HuH-7.5 (cell line): ENCODE results near the gene THG1L.

ENCODE experiments used
- DNase-seq: peaks from one replicate; pipeline ENCODE4 v3.0.0; 2011; ENCODE audit warnings: low spot score

THG1L gene

DNA sequence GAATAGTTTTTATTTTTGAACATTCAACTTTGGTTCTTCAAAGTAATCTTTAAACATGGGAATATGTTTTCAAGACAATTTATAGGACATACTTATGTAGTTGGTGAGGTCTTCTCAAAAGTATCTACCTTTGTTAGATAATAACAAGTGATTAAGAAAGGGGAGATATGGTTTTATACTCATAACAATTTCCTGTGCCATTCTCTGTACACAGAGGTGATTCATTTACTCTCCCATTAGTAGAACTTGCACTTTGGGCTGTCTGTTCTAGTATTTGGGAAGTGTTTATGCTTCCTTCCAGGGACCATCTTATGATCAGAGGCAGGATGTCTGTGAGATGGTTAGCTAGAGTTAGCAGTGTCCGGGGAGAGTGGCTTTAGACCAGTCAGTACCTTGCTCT is 27.5 kb downstream of the THG1L start:
- DNase-seq = no peak

DNA sequence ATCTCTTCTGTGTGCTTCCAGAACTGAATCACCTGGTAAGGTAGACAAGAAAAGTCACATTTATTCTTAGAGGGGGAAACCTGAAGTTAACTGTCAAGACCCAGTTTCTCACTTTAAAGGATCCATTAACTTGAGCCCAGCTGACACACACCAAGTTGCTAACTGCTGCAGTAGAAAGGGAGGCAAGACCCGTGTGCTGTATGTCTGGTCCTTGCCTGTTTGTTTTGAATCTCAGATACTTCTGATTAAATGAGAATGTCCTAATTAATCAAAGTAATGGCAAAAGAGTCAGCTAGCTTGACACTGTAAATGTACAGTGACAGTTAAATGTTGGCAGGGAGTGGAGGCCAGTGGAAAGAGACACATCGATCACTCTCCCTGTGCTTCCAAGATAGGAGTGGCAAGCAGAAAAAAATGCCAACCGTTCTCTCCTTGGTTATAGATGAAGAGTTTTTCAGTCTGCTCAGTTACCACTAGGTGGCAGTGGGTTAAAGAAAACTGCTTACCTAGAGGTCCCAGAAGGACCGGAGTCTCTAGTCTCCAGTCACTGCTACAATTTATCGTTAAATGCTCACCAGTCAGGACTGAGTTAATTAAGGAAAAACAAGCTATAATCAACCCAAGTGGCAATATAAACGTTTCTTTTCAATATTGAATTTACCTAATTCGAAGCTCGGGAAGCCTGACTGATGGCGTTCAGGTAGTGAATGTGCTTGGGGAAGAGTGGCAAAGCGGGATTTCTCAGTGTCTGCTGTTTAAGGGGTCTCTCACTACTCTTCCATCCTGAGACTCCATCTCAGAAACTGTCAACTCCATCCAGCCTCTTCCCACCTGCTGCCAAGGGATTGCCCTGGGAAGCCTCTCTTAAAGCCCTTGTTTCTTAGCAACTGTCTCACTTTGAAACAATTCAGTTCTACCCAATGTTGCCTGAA is 30.7 kb downstream of the THG1L start:
- DNase-seq = peak; percentile 40

DNA sequence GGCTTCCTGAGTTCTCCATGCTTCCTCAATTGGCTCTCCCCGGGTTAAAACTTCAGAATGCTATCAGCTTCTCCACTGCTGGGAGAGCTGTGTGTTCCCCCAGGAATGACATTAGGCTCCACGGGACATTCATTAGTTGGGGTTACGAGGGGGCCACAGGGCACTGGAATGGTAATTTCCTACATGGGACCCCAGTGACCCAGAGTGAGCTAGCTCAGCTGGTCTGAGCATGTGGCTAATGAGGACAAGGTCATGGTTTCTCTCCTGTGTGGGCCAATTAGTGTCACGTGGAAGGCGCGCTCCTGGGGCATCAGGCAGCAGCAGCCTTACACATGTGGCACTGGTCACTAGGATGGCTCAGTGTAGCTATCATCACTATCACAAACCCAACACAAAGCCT is 33.3 kb downstream of the THG1L start:
- DNase-seq = no peak

DNA sequence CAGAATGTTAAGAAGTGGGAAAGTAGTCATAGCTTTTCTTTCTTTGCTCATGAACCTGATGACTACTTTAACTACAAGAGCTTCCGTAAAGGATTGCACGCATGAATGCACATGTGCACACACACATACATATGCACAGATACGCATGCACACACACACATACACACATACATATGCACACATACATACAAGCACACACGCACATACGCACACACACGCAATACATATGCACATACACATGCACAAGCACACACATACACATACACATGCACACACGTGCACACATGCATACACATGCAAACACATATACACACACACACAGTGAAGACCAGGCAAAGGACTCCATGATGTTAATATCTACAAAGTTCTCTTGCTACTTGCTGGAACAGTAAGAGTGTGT is 35.2 kb downstream of the THG1L start:
- DNase-seq = no peak

DNA sequence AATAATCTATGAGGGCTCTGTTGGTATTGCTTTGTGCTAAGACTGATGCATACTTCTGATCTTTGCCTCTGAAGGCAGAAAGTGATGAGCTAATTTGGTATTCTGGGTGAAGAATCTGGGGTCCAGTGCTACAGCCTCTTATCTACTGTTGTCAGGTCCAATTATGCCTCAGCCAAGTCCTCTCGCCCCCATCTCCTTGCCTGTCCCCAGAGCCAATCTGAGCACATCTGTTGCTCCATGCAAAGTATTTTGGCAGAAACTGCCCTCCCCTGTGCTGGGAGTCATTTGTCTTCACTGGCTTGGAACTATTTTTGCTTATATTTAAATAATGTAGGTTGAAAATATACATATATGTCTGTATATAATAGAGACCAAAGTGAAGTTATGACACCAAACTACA is 35.7 kb downstream of the THG1L start:
- DNase-seq = no peak

DNA sequence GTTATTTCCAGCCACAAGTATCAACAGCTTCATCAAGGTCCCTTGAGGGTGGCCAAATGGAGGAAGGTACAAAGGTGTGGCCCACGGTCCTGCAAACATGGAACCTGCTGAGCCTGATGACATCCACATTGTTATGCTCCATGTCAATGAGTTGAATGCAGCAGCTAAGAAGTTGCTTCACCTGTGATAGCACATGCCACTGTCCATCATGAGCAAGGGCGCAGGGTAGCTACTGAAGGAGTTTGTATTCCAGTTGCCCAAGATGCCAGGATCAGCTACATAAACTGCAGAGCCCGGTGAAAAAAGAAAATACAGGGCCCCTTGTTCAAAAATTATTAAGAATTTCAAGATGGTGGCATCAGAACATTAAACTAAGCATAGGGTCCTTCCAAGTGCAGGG is 36.5 kb downstream of the THG1L start:
- DNase-seq = no peak

DNA sequence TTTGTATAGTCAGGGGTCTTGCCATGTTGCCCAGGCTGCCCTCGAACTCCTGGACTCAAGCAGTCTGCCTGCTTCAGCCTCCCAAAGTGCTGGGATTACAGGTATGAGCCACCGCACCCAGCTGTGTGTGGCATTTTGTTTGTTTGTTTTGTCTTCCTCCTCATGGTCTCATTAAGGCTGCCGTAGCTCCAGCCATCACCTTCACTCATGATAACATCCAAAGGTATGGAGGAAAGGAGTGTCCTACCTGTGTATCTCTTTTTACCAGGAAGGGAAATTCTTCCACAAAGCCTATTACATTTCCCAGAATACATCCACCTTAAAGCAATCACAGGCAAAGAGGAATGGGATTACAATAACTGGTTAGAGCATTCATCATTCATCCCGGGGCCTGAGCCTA is 39.4 kb downstream of the THG1L start:
- no peak for DNase-seq

DNA sequence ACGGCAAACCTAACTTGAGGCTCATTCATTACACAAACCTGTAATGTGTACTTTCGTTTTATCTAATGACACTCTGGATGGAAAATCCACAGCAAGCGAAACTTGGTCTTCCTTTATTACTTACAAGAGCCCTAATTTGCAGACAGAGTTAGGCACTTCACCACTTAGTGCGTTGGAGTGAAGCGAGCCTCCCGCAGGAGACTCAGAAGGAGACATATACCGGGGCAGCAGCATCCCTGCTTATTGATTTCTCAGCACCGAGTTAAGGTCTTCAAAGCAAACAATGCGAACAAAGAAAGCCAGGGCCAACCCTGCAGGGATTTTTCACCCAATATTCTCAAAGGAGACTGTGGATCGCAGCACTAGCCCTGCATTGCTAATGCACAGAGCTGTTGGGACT is 40.9 kb downstream of the THG1L start:
- DNase-seq = no peak

DNA sequence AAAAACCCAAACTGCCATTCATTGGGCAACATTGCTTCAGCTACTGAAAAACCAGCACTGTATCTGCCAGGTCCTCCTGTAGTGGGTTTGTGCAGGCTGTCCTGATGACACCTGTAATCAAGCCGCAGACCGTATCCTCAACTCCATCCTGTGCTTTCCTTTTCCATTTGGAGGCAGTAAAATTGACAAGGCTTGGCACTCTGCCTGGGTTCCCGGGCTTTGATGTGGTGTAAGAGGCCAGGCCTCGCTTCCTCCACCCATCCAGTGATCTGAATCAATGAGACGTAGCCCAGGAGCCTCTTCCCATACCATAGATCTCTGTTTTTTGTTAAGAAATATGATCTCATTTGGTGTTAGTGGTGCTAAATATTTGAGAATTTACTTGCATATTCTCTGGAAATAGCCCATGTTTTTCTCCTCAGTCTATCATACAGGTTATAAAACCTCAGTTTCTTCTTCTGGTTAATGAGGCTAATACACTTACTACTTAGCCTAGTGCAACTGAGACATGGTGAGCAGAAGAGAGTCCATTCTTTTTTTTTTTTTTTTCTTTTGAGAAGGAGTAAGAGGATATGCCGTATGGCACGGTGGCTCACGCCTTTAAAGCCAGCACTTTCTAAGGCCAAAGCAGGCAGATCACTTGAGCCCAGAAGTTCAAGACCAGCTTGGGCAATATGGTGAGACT is 47.0 kb downstream of the THG1L start:
- no peak for DNase-seq

DNA sequence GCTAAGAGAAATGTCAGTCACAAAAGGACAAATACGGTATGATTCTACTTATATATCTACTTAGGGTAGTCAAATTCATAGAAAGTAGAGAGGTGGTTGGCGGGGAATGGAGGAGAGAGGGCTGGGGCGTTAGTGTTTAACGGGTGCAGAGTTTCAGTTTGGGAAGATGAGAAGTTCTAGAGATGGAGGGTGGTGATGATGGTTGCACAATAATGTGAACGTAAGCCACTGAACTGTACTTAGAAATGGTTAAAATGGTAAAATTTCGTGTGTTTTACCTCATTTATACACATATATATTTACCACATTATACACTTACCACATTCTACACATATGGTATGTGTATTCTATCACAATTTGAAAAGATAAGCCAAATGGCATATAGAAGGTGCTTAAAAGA is 48.0 kb downstream of the THG1L start:
- no peak for DNase-seq

DNA sequence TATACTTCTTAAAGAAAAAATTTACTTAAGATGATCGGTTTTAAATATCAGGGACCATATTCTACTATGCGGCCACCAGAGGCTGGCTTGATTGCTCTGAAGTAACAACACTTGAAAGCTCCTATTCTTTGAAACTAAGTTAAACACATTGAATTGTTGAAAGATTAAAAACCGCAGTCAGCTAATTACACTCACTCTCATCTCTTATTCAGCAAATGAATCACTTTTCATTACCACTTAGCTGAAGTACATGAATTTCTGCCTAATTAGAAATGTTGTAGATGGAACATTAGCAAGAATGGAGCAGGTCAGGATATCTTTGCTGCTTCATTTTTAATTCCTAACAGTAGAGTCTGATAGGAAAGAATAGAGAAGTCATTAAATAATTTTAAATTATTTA is 54.6 kb downstream of the THG1L start:
- DNase-seq = no peak
